GM21423 (cell line): ENCODE data around the gene AARSD1.
"Not testable (repeated sequence)": the region's sequence is repeated elsewhere in the genome, so short reads cannot be mapped to it uniquely, and the experiment has no call there.

ENCODE experiments used
- ATAC-seq: cut with Tn5 transposase; IDR thresholded peaks from one replicate; pipeline ENCODE4 v1.9.1; 2021; ENCODE audit warnings: mild to moderate bottlenecking, moderate library complexity; ENCODE audit not compliant: unreplicated experiment

AARSD1 gene

GRCh38 chr17:42920106-42920900 is 44.0 kb downstream of the AARSD1 start:
- no peak for ATAC-seq

GRCh38 chr17:42919522-42920077 is 44.7 kb downstream of the AARSD1 start:
- not testable (repeated sequence) for ATAC-seq

- ATAC-seq: no peak
Measured at GRCh38 chr17:42918902-42919521, 45.2 kb downstream of the AARSD1 start.

- ATAC-seq: no peak
Measured at GRCh38 chr17:42917236-42917603, 47.0 kb downstream of the AARSD1 start.

GRCh38 chr17:42916388-42917235 is 47.6 kb downstream of the AARSD1 start:
- ATAC-seq: not testable (repeated sequence)

- not testable (repeated sequence) for ATAC-seq
Measured at GRCh38 chr17:42915288-42915687, 49.0 kb downstream of the AARSD1 start.

- ATAC-seq: no peak
Measured at GRCh38 chr17:42913981-42914617, 50.2 kb downstream of the AARSD1 start.

- no peak for ATAC-seq
Measured at GRCh38 chr17:42913522-42913921, 50.7 kb downstream of the AARSD1 start.

- ATAC-seq: no peak
Measured at GRCh38 chr17:42908872-42909700, 55.2 kb downstream of the AARSD1 start.

- ATAC-seq: no peak
Measured at GRCh38 chr17:42906772-42907446, 57.3 kb downstream of the AARSD1 start.

- no peak for ATAC-seq
Measured at GRCh38 chr17:42904110-42904469, 60.2 kb downstream of the AARSD1 start.

GRCh38 chr17:42901535-42902229 is 62.6 kb downstream of the AARSD1 start:
- no peak for ATAC-seq
